ENCODE data around the gene IGSF6.
A peak's percentile ranks its signal among the peaks of the same experiment; 100 is the strongest.
"Not testable (repeated sequence)": the region's sequence is repeated elsewhere in the genome, so short reads cannot be mapped to it uniquely, and the experiment has no call there.

The IGSF6 gene

DNA sequence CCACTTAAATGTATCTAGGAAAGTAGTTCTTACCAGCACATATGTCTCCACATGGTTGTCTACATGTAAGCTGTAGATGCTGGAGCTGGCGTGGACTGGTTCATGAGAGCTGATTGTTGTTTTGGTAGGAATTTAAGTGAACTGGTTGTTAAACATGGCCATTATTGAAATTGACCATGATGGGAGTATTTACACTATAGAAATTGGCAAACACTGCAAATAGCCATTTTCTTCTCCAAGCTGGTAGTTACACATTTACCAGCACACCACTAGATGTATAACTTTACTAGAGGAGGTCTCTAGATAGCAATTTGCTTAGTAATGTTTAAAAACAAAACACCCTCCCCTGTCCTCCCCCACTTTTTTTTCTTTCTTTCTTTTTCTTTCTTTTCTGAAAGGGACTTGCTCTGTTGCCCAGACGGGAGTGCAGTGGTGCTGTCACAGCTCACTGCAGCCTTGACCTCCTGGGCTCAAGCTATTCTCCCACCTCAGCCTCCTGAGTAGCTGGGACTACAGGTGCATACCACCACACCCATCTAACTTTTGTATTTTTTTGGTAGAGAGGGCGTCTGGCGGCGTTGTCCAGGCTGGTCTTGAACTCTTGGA, 24.2 kb downstream of the IGSF6 start:
- FAIRE-seq: no peak

DNA sequence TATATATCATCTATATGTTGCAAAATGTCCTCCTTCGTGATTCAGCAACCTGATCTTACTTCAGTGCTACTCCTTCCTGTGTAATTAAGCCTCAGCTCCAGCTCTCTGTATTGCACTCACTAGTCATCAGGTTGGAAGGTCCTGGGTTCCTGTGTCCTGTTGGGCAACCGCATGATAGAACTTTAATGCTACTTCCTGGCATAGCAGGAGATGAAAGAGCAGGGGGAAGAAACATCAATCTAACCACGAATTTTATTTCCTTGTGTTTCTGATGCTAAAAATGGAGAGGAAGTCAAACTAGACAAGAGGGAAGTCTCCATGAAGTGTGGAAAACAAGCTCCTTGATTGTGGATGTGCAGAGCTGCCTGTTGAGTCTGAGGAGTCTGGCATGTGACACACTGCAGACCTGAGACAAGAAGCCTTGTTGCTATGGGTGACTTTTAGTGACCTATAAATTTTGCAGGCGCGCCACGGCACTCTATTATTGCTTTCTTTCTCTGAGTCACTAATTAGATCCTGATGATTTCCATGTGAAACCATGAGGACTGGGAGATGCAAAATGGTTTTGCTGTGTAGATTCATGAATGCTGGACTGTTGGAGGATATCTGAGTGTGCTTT, 25.6 kb downstream of the IGSF6 start:
- FAIRE-seq: no peak

DNA sequence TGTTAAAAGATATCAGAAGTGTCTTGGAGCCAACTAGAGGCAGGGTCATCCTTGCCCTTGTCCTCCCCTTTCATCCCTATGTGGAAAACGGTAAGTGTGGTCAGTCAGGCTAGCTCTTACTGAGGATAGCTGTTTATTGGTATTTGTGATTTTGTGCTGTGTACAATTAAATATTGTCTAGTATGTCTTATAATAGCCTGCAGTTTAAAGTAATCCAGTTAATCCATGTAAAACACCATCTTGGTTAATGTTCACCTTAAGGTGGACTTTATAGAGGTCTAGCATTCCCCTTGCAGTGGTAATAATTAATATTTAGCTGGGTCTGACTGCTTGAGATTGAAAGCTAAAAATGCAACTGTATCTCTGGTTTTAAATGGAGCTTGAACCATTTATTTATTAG, 27.4 kb downstream of the IGSF6 start:
- no peak for FAIRE-seq

- FAIRE-seq: no peak
Observed at GRCh38 chr16:21622545-21622944, 29.9 kb downstream of the IGSF6 start.

DNA sequence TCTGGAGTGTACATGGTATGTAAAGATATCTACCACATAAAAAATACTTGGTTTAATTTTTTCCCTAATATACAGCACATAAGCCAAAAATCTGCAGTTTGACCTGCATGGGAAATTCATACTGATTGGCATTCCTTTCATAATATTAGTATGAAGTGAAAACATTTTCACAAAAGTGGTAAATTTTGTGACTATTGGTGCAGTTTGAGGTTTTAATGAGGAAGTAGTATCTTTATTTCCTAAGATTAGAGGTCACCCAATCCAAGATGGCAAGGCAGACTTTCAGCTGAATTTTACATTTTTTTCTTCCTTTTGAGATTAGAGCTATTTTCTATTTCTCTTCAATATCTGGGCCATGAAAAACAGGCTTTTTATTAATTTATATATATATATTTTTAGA, 31.8 kb downstream of the IGSF6 start:
- no peak for FAIRE-seq

DNA sequence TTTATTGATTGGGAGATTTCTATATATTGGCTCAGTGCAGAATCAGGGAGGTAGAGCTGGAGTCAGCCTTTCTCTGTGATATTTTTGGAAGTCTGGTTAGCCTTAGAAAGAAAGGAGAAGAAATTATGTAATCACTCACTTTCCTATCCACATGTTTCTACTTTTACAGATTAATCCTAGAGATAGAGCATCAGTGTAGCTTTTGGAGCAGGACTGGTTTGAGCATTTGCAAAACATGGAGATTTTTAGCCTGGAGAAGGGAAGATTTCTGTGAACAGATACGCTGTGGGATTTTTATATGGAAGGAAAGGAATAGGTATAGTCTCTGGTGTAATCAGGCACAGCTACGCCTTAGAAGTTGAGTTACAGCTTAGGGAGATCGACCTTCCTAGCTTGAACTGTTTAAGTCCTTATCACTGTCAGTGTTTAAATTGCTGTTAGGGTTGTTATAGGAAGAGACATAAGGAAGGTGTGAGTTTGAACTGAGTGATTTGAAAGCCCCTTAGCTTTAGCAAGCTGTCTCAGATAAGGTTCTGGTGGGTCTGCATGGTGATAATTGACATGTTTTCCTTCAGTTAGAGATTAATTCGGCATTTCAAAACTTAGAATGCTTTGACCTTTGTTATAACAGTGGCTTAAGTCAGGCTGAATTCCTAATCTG, 32.5 kb downstream of the IGSF6 start:
- FAIRE-seq: no peak

DNA sequence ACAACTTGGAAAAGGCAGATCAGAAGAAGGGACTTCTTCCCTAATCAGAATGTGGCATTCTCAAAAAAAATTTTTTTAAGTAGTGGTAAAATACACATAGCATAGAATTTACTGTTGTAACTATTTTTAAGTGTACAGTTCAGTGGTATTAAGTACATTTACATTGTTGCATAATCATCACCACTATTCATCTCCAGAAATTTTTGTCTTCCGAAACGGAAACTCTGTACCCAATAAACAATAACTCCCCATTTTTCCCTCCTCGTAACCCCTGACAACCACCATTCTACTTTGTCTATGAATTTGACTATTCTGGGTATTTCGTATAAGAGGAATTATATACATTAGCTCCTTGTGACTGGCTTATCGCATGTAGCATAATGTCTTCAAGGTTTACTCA, 34.1 kb downstream of the IGSF6 start:
- FAIRE-seq: no peak

GRCh38 chr16:21617607-21618006, 34.8 kb downstream of the IGSF6 start:
- FAIRE-seq: no peak

GRCh38 chr16:21614896-21615295, 37.5 kb downstream of the IGSF6 start:
- no peak for FAIRE-seq

DNA sequence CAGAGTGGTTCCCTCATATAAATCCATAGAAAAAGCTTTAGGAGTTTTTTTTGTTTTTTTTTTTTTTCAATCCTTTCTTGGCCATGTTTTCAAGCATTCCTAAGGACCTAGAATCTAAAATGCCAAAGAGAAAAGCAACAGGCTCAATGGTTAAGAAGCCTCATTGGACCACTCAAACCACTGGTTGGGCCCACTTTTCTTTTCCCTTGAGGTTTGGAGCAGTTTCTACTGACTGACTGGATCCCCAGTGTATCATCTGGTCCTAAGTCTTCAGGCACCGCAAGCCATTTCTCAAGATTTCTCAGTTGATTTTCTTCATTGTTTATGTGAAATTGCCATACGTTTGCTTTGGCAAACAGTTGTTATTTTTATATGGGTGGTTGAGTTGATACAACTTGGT, 38.6 kb downstream of the IGSF6 start:
- no peak for FAIRE-seq

GRCh38 chr16:21613361-21613760, 39.0 kb downstream of the IGSF6 start:
- no peak for FAIRE-seq

DNA sequence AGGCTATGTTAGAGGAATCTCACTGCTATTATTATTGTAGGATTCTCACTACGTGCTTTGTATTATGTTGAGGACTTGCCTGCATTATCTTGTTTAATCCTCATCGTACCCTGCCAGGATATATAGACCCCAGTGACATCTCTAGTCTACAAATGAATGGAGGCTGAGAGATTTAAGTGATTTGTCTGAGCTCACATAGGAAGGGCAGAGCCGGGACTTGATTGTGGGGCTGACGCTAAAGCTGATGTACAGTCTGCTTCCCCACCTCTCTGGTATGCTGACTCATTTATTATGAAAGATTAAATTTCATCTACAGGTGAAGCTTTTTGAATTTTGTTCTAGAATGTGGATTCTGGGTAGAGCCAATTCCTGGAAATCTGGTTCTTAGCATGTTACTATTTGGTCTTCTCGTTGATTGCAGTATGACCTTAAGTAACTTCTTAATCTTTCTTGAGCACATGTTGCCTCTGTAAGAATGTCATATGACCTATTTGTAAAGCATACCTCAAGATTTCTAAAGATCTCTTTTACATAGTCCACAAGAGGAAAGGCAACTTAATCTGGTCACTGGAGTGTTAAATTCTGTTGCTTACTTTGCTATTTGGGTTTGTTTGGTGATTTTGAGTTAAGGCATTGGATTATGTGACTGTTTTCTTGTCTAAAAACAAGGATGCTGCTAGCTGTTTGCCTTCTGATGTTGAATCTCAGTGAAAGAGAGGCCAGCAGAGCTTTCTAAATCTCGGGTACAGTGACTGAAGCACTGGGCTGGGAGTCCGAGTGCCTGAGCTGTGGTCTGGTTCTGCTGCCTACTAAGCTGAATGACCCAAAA, 40.6 kb downstream of the IGSF6 start:
- FAIRE-seq: no peak

DNA sequence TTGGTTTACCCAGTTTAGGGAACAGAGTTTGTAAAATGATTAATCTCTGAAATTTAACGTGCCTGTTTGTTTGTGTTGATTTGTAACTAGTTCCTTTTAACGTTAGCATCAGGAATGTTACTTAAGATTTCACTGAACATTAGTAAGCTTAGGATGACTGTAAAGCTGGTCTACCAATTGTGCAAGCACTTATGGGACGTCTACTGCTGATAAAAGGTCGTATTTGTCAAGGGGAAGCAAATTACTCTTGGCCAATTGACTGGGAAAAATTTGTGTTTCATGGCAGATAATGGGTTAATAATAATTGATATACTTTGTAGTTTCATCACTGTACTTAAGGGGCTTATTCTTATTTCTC, 41.2 kb downstream of the IGSF6 start:
- FAIRE-seq: no peak

- FAIRE-seq: no peak
Observed at GRCh38 chr16:21610766-21611165, 41.6 kb downstream of the IGSF6 start.

DNA sequence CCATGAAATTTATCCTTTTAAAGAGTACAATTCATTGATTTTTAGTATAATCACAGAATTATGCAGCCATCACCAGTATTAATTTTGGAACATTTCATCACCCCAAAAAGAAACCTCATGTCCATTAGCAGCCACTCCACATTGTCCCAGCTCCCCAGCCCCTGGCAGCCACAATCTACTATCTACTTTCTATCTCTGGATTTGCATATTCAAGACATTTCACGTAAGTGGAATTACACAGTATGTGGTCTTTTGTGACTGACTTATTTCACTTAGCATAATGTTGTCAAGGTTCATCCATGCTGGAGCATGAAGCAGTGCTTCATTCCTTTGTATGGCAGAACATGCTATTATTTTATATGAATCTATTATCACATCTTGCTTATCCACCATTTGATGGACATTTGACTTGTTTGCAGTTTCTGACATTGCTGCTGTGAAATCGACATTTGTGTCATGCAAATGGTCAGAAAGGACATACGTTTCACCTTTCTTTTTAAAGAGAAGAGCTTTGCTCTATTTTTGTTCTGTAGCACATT, 42.3 kb downstream of the IGSF6 start:
- FAIRE-seq: no peak

GRCh38 chr16:21608639-21609328, 43.6 kb downstream of the IGSF6 start:
- no peak for FAIRE-seq

GRCh38 chr16:21605848-21606247, 46.6 kb downstream of the IGSF6 start:
- not testable (repeated sequence) for FAIRE-seq

DNA sequence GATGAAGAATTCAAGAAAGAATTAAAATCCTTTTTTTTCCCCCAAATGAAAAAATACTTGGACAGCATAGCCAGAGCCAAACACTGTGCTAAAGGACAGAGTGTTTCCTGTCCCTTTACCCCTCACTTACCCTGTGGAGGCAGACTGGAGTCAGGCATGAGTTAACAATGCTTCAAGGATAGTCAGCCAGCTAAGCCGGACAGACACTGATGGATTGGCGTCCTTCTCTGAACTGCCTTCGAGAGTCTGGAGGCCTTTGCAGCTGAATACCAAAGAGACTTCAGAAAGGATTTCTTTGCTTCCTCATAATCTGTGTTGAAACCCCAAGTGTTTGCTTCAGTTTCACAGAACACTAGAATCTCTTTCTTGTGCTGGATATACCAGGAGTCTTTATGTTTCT, 48.5 kb downstream of the IGSF6 start:
- FAIRE-seq: no peak

- no peak for FAIRE-seq
Observed at GRCh38 chr16:21602785-21603184, 49.6 kb downstream of the IGSF6 start.

GRCh38 chr16:21600031-21600773, 52.2 kb downstream of the IGSF6 start:
- FAIRE-seq: no peak

DNA sequence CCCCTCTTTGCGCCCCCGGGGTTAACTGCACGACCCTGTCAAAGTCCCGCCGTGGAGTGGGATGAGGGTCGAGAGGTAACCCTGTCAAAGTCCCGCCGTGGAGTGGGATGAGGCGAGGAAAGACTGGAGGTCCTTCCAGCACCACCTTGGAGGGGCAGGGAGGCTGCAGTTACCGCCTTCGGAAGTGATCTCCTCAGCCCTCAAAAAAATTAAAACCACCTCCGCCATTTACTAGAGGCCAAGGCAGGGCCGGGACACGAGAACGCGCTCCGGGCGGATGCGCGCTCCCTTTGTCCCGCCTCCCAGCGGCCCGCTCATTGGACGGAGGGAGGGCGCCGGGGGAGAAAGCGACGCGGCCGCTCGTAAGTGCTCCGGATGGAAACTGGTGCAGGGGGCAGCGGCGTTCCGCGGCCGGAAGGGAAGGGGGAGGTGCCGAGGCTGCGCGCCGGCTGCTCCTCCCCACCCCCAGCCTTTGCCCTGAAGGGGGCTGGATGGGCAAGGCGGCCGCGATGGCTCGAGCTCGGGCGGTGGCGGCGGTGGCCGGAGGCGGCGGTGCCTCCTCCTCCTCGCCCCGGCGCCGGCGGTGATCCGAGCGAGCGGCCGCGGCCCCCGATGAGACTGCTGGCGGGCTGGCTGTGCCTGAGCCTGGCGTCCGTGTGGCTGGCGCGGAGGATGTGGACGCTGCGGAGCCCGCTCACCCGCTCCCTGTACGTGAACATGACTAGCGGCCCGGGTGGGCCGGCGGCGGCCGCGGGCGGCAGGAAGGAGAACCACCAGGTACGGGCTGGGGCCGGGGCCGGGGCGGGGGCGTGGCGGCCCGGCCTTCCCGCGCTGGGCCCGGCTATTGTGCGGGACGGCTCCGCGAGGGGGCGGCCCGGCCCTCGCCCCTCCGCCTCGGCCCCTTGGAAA, 53.0 kb downstream of the IGSF6 start, which contains the start of gene METTL9:
Gene METTL9, plus strand, starts transcription at position 456 of the 909 bp plus-strand sequence. Its CDS starts 157 bp downstream, at position 613.
- FAIRE-seq: peak; percentile 47
